GM21390 (cell line): ENCODE data around the gene GRIN1.

Source experiments
- ATAC-seq: cut with Tn5 transposase; IDR thresholded peaks from one replicate; pipeline ENCODE4 v1.9.1; 2021; ENCODE audit not compliant: unreplicated experiment

GRIN1 gene

DNA sequence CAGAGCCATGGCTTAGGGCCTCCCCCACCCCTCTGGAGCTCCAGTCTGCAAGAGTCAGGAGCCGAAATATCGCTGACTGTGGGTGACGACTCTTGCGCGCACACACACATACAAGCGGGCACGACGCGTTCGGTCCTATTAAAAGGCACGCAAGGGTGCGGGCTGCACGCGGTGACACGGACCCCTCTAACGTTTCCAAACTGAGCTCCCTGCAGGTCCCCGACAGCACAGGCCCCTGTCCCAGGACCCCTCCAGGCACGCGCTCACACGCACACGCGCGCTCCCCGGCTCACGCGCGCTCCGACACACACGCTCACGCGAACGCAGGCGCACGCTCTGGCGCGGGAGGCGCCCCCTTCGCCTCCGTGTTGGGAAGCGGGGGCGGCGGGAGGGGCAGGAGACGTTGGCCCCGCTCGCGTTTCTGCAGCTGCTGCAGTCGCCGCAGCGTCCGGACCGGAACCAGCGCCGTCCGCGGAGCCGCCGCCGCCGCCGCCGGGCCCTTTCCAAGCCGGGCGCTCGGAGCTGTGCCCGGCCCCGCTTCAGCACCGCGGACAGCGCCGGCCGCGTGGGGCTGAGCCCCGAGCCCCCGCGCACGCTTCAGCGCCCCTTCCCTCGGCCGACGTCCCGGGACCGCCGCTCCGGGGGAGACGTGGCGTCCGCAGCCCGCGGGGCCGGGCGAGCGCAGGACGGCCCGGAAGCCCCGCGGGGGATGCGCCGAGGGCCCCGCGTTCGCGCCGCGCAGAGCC lies at the start of gene GRIN1:
GRIN1 (plus strand) TSS at position 433 of the 746 bp plus-strand sequence. CDS start 333 bp downstream, outside the sequence.
- ATAC-seq: no peak

DNA sequence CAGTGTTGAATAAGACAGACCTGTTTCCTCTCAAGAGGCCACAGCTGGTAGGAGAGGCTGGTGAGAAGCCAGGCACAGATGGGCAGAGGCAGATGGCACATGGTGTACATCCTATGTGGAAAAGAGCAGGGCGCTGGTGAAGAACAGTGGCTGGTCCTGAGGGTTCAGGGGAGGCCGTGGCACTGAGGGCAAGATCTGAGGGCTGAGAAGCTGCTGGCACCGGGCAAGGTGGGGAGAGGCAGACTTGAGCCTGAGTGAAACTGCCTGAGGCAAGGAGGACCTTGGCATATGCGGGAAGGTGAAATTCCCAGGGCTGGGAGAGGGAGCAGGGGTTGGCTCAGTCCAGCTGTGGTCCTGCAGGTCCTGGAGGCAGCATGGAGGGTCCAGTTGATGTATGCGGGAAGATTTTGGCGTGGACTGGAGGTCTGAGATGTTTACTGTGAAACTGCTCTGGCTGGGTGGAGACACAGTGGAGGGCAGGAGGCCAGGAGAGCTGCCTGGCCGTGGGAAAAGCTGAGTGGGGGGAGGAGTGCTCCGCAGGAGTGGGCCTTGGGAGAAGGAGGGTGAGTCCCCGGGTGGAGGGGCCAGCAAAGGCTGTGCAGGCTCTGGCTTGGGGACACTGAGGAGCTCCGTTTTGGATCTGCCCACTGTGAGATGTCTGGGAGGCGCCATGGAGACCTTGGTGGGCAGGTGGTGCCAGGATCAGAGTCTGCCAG lies 49.6 kb upstream of the GRIN1 start:
- no peak for ATAC-seq

DNA sequence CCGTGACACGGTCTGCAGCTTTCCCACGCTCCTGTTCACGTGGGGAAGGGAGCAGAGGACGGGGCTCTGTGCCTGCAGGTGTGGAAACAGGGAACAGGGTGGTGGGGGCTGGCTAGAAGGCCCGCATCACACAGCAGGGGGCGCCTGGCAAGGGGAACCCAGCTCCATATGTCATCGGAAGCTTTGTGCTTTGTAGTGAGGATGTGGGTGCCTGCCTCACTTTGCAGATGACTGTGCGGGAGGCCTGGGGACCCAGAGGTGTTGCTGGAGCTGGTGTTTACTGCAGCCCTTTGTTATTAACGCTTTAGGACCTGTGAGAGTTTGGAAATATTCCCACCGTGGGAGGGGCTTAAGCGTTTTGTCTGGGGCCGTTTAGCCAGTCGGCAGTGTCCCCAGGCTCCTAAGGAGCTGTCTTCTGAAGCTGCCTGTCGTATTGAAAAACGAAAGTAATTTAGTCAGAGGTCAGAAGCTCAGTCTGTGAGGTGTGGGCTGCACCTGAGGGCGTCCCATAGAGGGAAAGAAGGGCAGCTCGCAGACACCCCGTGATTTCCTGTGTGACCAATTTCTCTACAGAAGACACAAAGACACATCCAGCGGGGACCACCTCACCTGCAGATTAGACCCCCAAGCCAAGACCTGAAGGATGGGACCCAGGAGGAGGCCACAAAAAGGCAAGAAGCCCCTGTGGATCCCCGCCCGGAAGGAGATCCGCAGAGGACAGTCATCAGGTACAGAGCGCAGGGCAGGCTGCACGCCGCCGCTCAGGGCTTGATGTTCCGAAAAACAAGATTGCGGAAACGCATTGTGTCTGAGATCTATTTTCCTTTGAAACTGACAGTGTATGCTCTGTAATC lies 43.1 kb upstream of the GRIN1 start:
- ATAC-seq: peak; percentile 65

DNA sequence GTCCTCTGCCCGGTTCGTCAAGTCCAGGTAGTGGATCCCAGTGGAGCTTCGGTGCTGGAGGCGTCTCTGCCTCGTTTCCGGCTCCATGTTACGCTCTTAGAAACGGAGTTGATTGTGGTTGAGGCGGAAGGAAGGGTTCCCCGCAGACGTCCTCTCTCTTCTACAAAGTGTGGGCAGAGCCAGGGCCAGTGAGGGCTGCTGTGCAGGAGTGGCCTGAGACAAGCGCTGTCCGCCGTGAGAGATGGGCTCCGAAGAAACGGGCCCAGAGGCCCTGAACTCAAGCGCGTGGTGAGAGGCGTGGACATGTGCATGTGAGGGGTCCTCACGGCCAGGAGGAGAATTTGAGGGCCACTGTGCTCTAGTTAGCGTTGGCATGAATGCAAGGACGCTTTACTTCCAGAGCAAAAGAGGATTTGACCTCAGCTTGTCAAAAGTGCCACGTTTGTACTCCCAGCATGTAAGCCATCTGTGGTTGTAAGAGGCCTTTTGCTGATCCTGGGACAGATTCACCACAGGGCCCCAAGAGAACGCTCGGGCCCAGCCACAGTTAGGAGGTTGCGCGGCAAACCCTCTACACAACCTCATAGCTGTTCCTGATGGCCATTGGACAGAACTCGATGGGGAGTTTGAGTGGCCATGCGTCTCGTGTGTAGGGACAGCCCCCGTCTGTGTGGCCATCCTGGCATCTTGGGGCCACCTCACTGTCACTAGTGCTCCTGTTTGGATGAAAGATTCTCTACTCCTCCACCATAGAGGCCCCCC lies 42.0 kb upstream of the GRIN1 start:
- ATAC-seq: no peak

DNA sequence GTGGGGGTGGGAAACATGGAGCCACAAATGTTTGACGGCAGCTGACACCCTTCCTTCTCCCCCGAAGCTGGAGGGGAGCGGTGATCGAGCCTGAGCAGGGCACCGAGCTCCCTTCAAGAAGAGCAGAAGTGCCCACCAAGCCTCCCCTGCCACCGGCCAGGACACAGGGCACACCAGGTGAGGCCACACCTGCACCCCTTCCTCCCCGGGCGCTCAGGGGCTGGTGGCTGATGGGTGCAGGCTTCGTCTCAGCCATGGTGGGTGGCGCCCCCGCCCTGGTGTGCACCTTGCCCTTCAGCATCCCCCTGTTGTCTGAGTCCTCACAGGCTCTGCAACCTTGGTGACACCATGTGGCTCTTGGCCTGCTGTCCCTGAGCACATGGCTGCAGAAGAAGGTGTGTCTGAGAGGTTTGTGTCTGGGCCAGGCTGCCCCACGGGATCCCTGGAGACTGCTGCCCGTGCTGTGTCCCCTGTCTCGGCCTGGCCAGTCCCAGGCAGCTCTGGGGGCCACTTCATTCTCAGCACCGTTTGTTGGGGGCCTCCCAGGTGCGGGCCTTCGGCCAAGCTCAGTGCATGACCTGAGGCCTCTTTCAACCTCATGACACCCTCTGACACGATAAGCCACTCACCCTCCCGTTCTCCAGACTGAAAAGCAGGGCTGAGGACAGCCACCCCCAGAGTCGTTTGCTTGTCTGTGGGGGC lies 41.0 kb upstream of the GRIN1 start:
- ATAC-seq: no peak

DNA sequence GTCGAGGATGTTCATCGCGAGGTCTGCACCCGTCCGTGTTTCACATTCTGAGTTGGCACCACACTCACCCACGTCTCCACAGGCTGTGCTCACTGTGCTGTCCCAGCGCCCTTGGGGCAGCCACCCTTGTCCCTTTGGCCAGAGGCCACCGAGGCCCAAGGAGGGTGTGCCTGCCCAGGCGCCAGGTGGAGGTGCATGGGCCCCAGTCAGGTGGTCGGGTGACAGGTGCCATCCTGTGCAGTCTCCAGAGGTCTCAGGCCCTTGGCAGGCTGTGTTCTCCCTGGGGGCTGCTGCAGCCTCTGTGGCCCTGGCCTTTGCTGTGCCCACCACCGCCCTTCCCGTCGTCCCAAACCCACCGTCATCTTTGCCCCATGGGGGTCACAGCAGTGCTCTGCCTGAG lies 39.7 kb upstream of the GRIN1 start:
- no peak for ATAC-seq

DNA sequence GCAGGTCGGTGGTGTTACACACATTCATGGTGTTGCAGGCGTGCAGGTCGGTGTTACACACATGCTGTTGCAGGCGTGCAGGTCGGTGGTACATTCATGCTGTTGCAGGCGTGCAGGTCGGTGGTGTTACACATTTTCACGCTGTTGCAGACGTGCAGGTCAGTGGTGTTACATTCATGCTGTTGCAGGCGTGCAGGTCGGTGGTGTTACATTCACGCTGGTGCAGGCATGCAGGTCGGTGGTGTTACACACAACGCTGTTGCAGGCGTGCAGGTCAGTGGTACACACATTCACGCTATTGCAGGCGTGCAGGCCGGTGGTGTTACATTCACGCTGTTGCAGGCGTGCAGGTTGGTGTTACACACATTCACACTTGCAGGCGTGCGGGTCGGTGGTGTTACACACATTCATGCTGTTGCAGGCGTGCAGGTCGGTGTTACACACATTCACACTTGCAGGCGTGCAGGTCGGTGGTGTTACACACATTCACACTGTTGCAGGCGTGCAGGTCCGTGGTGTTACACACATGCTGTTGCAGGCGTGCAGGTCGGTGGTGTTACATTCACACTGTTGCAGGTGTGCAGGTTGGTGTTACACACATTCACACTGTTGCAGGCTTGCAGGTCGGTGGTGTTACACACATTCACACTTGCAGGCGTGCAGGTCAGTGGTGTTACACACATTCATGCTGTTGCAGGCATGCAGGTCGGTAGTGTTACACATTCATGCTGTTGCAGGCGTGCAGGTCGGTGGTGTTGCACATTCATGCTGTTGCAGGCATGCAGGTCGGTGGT lies 35.6 kb upstream of the GRIN1 start:
- ATAC-seq: no peak

DNA sequence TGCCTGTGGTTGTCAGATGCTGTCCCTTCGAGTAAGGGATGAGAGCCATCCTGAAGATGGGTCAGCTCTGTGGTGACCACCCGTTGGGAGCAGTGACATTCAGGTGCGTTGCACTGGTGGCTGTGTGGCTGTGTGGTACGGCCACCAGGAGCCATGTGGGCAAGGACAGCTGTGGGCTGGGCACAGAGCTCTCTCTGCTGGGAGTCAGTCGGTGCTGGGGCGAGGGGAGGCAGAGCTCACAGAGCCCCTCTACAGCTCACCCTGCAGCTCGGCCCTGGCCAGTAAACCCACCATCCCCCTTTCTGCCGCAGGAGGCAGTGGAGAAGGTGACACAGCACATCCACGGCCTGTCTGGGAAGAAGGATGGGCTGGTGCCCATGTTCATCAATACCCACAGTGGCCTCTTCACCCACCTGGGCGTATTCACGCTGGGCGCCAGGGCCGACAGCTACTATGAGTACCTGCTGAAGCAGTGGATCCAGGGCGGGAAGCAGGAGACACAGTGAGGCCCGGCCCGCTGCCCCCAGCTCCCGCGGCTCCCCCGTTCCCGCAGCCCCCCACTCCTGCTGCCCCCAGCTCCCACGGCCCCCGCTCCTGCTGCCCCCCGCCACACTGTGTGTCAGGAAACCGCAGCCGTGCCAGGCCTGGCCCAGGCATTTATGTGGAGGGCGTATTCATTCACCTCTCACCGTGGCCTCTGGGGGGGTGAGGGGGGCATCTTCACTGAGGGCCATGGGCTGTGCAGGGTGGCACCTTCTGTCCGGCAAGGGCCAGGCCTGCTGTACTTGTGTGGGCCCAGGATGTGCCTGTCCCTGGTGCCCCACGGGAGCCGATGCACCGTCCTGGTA lies 32.9 kb upstream of the GRIN1 start:
- no peak for ATAC-seq

DNA sequence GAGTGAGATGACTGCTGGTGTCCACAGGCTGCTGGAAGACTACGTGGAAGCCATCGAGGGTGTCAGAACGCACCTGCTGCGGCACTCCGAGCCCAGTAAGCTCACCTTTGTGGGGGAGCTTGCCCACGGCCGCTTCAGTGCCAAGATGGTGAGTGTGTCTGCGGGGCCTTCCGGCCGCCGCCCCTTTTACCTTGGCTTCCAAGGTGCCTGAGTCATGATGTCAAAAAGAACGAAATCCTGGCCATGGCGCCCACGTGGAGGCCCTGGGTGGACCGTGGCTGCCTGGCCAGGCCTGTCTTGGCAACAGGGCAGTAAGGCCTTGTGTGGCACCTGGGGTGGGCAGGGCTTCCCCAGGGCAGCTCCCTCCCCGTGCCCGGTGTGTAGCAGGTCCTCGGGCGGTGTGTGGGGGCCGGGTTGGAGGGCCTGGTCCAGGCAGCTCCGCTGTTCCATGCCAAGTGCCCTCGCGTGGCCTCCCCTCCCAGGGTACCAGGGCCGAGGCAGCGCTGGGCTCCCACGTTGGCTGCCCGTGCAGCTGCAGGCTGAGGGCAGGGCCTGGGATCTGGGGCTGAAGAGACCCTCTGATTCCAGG lies 32.2 kb upstream of the GRIN1 start:
- no peak for ATAC-seq

DNA sequence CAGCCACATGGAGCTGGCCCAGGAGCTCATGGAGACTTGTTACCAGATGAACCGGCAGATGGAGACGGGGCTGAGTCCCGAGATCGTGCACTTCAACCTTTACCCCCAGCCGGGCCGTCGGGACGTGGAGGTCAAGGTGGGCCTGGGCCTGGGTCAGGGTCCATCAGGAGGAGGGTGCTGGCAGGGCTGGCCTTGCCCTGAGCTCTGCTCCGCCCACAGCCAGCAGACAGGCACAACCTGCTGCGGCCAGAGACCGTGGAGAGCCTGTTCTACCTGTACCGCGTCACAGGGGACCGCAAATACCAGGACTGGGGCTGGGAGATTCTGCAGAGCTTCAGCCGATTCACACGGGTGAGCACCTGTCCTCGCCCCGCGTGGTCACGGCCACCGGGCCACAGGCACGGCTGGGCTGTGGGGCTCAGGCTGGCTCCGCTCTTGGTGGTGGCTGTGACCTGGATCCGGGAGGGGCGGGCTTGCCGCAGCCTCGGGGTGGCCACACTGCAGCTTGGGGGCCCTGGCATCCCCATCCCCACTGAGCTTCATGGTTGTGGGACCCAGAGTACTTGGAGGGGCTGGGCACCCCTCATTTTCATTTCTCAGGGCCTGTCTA lies 31.5 kb upstream of the GRIN1 start:
- no peak for ATAC-seq

DNA sequence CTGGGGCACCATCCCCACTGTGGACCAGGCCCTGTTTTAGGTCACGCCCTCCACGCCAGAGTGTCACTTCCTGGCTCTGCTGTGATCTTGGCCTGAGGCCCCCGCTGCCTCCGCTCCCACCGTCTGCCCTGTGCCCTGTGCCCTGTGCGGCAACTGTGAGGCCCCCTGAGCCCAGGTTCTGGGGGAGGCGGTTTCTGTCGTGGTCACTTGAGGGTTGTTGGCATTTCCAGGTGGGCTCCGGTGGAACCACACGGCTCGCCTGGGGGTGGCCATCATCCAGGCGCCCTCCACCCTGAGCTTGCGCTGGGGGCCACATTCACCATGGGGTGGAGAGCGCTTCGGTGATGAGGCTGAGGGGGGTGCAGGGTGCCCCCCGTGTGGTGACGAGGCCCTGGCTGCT lies 31.0 kb upstream of the GRIN1 start:
- no peak for ATAC-seq

DNA sequence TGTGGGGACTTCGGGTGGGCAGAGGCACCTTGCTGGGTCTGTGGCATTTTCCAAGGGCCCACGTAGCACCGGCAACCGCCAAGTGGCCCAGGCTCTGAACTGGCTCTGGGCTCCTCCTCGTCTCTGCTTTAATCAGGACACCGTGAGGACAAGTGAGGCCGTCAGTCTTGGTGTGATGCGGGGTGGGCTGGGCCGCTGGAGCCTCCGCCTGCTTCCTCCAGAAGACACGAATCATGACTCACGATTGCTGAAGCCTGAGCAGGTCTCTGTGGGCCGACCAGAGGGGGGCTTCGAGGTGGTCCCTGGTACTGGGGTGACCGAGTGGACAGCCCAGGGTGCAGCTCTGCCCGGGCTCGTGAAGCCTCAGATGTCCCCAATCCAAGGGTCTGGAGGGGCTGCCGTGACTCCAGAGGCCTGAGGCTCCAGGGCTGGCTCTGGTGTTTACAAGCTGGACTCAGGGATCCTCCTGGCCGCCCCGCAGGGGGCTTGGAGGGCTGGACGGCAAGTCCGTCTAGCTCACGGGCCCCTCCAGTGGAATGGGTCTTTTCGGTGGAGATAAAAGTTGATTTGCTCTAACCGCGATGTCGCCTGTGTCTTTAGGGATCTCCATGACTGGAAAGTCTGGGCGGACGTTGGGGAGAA lies 30.2 kb upstream of the GRIN1 start:
- ATAC-seq: no peak

DNA sequence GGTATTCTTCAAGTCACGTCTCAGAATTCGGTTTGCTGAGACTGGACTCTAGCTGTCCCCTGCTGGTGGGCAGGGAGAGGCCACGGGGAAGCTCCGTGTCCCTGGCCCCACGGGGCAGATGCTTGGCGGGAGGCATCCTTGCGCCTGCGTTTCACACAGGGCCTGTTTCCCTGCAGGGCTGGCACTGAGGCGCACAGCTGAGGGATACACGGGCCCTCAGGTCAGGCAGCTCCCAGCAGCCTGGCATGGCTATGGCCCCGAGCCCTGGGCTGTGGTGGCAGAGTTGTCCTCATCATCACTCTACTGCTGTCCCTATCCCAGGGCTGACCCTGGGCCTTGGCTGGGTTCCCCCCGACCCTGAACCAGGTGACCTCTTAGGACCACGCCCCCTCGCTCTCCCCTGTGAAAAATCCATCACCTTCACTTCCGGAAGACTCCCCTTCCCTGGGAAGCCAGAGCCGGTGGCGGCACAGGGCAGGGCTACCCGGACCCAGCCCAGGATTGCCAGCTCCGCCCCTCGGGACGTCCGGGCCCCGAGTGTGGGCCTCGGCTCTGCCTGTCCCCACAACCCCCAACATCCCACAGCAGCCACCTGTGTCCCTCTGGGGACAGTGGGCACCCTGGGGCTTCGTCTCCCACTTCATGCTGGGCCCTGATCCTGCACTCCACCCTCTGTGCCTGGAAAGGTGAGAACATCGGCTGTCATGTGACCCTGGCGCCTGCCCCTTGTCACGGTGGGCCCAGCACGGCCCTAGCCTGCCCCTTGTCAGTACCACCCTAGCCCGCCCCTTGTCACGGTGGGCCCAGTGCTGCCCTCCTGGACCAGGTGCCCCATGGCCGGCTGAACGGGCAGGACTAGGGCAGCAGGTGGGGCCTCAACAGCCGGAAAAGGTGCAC lies 29.5 kb upstream of the GRIN1 start:
- no peak for ATAC-seq

DNA sequence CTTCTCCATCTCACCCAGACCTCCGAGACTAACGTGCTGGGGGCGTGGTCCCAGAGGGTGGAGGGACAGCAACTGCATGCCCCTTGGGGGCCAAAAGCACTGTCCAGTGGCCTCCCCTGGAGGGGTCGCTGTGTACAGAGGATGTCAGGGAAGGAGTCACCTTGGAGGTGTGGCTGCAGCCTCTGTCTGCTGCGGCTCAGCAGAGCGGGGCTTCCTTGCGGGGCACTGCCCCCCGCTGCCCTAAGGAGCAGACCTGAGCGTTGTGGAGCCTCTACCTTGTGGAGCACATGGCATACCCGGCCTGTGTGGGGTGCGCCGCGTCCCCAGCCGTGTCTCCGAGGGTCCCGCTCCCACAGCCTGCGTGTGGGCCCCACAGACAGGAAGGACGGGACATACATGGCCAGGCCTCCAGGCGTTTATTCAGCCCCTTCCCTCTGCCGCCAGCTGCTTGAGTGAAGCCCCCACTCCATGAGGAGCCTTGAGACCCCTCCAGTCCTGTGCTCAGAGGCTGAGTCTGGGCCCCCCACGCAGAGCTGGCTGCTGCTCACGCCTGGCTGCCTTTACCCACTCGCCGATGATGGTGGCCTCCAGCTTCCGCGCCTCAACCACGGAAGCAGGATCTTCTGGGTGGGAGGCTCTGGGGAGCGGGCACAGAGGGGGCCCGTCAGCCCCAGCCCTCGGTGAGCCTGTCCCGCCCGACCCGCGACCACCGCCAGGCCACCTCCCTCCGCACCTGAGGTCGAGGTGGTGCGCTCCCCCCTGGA lies 28.6 kb upstream of the GRIN1 start:
- ATAC-seq: no peak

DNA sequence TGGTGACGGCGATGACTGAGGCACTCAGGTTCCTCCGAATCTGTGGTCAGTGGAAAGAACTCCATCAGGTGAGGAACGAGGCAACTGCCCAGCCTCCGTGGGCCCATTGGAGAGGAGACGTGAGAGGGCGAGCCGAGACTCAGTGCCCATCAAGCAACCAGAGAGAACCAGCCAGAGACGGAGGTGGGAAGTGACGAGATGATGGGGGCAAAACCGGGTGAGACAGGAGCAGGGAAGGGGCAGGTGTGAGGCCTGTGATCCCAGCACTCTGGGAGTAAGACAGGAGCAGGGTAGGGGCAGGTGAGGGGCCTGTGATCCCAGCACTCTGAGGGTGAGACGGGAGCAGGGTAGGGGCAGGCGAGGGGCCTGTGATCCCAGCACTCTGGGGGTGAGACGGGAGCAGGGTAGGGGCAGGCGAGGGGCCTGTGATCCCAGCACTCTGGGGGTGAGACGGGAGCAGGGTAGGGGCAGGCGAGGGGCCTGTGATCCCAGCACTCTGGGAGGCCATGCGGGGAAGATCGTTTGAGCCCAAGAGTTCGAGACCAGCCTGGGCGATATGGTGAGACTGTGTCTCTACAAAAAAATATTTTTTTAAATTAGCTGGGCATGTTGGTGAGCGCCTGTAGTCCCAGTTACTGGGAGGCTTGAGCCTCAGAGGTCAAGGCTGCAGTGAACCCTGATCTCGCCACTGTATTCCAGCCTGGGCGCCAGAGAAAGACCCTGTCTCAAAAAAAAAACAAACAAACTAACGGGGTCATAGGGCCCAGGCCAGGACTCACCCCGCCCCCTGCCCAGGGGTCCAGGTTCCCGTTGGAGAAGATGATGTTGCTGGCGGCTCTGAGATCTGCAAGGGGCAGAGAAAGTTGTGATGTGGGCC lies 27.8 kb upstream of the GRIN1 start:
- no peak for ATAC-seq
